ENCODE measurements around the gene TACR2.

TACR2 gene
- 0 to 0.14 (median 0) reads per million in 3 experiments for total RNA-seq

GRCh38 chr10:69416695-69417094, at the start of gene TACR2:
TACR2 (minus strand) TSS chr10:69416918; CDS start chr10:69416323, 595 bp downstream.
- no peak for DNase-seq

- DNase-seq = no peak
Observed at GRCh38 chr10:69466158-69466490, 49.4 kb upstream of the TACR2 start.

DNA sequence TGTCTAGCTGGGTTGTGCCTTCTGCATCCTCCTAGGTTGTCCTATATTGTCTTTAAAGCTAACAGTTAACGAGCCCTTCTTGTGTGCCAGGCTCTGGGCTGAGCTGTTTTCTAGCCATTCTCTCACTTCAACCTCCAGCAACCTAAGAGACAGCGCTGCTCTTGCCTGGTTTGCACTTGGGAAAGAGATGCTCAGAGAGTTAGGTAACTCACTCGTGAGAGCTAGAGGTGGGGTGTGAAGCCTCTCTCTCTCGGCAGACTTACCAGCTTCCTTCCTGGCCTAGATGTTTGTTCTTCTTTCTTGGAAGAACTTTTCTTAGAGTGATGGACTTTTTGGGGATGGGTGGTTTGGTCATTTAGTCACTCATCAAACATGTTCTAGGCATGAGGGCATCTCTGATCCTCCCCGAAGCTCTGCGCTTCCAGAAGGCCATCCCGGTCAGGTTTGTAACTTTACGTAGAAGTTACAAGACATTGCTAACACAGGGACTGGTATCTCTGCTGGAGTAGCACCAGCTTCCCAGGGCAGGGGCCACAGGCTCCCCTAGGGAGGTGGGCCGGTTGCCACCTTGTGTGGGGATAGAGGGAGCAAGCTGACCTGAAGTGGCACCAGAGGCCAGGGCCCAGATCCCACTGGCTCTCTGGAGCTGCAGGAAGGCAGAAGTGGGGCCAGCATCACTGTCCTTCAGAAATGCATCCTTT, 48.9 kb upstream of the TACR2 start:
- no peak for DNase-seq

GRCh38 chr10:69464801-69465401, 48.2 kb upstream of the TACR2 start:
- DNase-seq = peak; percentile 9

DNA sequence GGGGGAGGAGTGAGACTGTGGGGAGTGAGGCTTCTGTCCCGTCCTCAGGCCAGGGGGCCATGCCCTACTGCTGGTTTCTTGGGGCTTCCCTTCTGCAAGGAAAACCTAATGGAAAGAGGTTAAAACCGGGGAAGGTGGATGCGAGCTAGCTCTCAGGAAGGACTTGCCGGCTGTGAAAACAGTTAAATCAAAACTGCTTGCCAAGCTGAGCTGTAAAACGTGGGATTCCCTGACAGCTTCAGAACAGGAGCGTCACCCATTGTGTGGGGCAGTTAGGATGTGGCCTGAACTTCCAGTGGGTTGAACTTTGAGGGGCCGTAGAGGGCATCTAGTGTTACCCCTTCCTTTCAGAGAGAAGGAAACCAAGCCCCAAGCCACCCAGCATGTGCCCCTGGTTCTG, 47.7 kb upstream of the TACR2 start:
- no peak for DNase-seq

DNA sequence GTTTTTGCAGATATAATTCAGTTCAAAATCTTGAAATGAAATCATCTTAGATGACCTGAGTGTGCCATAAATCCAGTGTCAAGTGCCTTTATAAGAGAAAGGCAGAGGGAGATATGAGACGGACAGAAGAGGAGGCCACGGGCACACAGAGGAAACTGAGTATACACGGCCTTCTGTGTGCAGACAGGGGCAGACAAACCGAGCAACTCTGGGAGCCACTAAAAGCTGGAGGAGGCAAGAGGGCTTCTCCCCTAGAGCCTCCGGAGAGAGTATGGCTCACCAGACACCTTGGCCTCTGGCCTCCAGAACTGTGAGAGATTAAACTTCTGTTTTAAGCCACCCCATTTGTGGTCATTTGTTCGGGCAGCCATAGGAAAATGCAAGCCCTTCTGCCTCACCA, 47.2 kb upstream of the TACR2 start:
- no peak for DNase-seq

DNA sequence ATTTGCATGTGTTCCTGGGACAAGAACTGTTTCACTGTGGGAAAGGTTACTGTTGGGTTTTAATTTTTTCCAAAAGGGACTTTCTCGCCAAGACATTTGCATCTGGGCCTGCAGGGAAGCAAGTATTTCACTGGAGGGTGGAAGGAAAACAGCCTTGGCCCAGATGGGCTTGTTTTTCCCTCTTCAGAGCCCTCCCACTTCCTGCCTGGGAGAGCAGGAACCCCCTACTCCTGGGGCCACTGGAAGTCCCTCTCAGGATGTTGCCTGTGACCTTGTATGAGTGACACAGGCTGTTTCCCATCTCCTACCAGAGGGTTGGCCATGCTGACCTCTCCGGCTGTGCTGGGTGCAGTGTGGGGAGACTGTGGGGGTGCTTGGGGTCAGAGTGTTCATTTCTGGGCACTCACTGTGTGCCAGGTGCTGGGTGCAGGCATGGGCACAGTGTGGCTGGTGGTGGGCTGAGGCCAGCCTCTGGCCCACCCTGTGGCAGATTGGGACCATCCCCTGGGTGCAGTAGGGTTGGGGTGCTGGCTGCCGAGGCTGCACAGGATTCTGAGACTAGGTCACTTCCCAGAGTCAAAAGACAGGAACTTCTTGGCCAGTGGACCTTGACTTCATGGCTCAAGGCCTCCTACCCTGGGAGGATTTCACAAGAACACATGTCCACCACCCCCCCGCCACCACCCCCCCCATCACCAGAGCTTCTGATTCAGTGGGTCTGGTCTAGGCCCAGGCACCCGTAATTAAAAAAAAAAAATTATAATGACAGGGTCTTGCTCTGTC, 44.7 kb upstream of the TACR2 start:
- DNase-seq = no peak

DNA sequence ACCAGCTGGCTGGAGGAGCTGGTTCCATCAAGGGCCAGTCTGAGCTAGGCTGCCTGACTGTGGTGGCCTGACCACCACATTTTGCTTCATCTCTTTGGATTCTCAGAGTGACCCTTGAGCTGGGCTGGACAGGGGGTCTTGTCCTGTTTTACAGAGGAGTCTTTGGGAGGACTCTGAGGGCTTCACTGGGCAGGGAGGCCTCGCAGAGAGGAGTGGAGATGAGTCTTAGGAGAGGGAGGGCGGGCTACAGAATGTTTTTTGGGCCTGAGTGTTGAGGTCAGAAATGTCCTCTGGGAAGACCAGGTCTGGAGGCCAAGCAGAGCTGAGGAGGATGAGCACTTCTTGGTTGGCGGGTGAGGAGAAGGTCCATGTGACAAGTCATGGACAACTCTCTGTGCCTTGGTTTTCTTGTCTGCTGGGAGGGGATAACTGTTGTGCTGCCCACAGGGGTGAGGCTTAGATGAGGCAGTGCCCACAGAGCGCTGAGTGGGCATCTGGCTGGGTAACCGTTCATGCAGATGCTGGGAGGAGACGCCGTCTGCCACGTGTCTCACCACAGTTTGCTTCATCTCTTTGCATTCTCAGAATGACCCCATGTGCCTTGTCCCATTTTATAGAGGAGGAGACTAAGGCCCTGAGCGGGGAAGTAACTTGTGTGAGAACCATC, 44.0 kb upstream of the TACR2 start:
- DNase-seq = no peak

- no peak for DNase-seq
Observed at GRCh38 chr10:69459893-69460575, 43.3 kb upstream of the TACR2 start.

GRCh38 chr10:69459101-69459790, 42.5 kb upstream of the TACR2 start:
- no peak for DNase-seq

GRCh38 chr10:69458430-69459100, 41.8 kb upstream of the TACR2 start:
- DNase-seq = no peak

GRCh38 chr10:69457771-69458237, 41.1 kb upstream of the TACR2 start:
- DNase-seq = no peak

DNA sequence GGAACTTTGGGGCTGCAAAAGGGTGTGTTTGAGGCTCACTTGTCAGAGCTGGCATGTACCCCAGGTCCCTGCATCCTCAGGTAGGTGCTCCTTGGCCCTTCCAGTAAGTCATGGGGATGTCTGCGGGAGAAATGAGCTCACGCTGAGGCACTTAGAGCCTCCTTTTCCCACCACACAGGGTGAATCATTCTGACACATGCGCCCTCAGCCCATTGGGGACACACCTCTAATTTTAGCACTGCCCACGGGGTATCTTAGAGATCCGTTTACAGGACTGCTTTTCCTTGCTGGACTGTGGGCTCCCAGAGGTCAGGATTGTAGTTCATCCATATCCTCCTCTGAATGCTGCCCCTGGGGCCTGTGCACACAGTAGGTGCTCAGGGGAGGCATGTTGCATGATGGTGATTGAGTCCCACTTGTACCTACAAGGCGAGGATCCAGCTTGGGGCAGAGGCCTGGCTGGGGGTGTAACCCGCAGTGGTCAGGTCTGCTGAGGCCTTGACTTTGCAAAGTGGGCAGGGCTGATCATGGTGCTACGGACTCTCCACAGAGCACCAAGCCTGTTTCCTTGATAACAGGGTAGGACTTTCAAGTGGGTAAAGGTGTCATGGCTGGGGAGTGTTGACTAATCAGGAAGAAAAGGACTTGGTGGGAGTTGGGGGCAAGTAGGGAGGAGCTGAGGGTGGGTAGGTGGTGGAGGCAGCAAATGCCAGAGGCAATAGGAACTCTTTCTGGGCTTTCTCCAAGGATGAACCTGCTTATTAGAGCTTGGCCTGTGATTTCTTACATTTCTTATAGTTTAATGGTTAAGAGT, 40.4 kb upstream of the TACR2 start:
- DNase-seq = no peak

DNA sequence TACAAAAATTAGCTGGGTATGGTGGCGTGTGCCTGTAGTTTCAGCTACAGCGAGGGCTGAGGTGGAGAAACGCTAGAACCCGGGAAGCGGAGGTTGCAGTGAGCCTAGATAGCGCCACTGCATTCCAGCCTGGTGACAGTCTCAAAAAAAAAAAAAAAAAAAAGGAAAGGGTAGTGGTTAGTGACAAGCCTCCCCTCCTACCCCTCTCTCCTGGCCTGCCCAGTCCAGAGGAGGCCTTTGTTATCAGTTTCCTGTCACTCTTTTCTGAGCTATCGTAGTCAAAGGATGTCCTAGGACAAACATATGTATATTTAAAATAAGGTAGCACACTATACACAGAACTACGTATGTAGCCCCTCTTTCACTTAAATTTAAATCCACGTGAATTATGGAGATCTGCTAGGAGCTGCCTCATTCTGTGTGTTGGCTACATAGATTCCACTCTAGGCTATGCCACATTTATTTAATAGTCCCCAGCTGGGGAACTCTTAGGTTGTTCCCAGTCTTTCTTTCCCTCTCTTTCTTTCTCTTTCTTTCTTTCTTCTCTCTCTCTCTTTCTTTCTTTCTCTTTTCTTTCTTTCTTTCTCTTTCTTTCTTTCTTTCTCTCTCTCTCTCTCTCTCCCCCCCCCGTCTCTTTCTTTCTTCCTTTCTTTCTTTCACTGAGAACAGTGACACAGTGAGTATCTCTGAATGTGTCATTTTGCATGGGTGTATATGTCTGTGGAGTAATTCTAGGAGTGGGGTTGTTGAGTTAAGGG, 38.5 kb upstream of the TACR2 start:
- no peak for DNase-seq

GRCh38 chr10:69453795-69454194, 37.1 kb upstream of the TACR2 start:
- DNase-seq = no peak

GRCh38 chr10:69452676-69453415, 36.1 kb upstream of the TACR2 start:
- DNase-seq = no peak

GRCh38 chr10:69451784-69452251, 35.1 kb upstream of the TACR2 start:
- no peak for DNase-seq

DNA sequence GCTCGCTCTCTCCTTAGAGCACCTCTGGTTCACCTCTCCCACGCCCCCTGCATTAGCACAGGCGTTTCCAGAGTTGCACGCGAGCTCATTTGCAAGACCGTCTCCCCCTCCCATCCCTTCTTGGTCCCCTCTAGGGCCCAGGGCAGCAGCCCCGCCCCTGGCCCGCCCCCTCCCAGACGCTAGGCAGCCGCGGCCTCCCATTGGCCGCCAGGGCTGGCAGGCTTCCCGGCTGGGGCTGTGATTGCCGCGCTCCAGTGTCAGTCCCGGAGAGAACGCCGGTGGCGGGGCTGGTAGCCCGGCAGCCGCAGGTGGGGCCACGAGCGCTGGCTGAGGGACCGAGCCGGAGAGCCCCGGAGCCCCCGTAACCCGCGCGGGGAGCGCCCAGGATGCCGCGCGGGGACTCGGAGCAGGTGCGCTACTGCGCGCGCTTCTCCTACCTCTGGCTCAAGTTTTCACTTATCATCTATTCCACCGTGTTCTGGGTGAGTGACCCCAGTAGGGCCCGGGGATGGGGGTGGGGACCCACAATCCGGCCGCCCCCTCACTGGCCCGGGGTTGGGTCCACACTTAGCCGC, 34.6 kb upstream of the TACR2 start, which contains the start of gene TSPAN15:
Gene TSPAN15 (plus strand): TSS at position 257 of the 575 bp plus-strand sequence. CDS start 130 bp downstream, at position 387.
- DNase-seq = peak; percentile 78
